Measurements from ENCODE around the gene TENM4.

Gene TENM4

GRCh38 chr11:79174045-79175008 is 266.5 kb downstream of the TENM4 start:
- no peak for DNase-seq (ENCODE audit: low read depth)

- DNase-seq (ENCODE audit: low read depth) = no peak
Observed at GRCh38 chr11:79173615-79174014, 267.2 kb downstream of the TENM4 start.

- DNase-seq (ENCODE audit: low read depth) = no peak
Observed at GRCh38 chr11:79170321-79170720, 270.5 kb downstream of the TENM4 start.

GRCh38 chr11:79168530-79169110 is 272.2 kb downstream of the TENM4 start:
- DNase-seq (ENCODE audit: low read depth) = no peak

- DNase-seq (ENCODE audit: low read depth) = no peak
Observed at GRCh38 chr11:79167510-79168188, 273.2 kb downstream of the TENM4 start.

GRCh38 chr11:79165908-79166307 is 274.9 kb downstream of the TENM4 start:
- no peak for DNase-seq (ENCODE audit: low read depth)

- DNase-seq (ENCODE audit: low read depth) = no peak
Observed at GRCh38 chr11:79160791-79161403, 279.9 kb downstream of the TENM4 start.

GRCh38 chr11:79159657-79160450 is 281.0 kb downstream of the TENM4 start:
- no peak for DNase-seq (ENCODE audit: low read depth)

GRCh38 chr11:79157738-79158137 is 283.1 kb downstream of the TENM4 start:
- DNase-seq (ENCODE audit: low read depth) = no peak

- no peak for DNase-seq (ENCODE audit: low read depth)
Observed at GRCh38 chr11:79156031-79156430, 284.8 kb downstream of the TENM4 start.

- DNase-seq (ENCODE audit: low read depth) = no peak
Observed at GRCh38 chr11:79155237-79155636, 285.6 kb downstream of the TENM4 start.

GRCh38 chr11:79152511-79152910 is 288.3 kb downstream of the TENM4 start:
- no peak for DNase-seq (ENCODE audit: low read depth)

GRCh38 chr11:79151396-79151795 is 289.4 kb downstream of the TENM4 start:
- no peak for DNase-seq (ENCODE audit: low read depth)

- no peak for DNase-seq (ENCODE audit: low read depth)
Observed at GRCh38 chr11:79150966-79151365, 289.9 kb downstream of the TENM4 start.

GRCh38 chr11:79150320-79150719 is 290.5 kb downstream of the TENM4 start:
- DNase-seq (ENCODE audit: low read depth) = no peak

GRCh38 chr11:79147731-79148130 is 293.1 kb downstream of the TENM4 start:
- DNase-seq (ENCODE audit: low read depth) = no peak

GRCh38 chr11:79147011-79147410 is 293.8 kb downstream of the TENM4 start:
- no peak for DNase-seq (ENCODE audit: low read depth)

GRCh38 chr11:79139900-79140299 is 300.9 kb downstream of the TENM4 start:
- no peak for DNase-seq (ENCODE audit: low read depth)

- no peak for DNase-seq (ENCODE audit: low read depth)
Observed at GRCh38 chr11:79129702-79130101, 311.1 kb downstream of the TENM4 start.

GRCh38 chr11:79128291-79128690 is 312.5 kb downstream of the TENM4 start:
- no peak for DNase-seq (ENCODE audit: low read depth)

GRCh38 chr11:79122759-79123158 is 318.1 kb downstream of the TENM4 start:
- no peak for DNase-seq (ENCODE audit: low read depth)

- DNase-seq (ENCODE audit: low read depth) = no peak
Observed at GRCh38 chr11:79121351-79121750, 319.5 kb downstream of the TENM4 start.
